Measurements from ENCODE around the gene HTRA2.
"Not testable (repeated sequence)": the region's sequence is repeated elsewhere in the genome, so short reads cannot be mapped to it uniquely, and the experiment has no call there.

The HTRA2 gene

GRCh38 chr2:74556831-74557370 lies 27.2 kb downstream of the HTRA2 start:
- ChIA-PET POLR2A (no interaction called here), CTCF (interaction anchor here (0.9 to 3.8 kb wide), 6 partner anchors 13 to 30 kb away, joined by 3 to 26 read pairs (median 4); no protein-coding TSS in a partner anchor)
- TF ChIP-seq, protein P1, sequence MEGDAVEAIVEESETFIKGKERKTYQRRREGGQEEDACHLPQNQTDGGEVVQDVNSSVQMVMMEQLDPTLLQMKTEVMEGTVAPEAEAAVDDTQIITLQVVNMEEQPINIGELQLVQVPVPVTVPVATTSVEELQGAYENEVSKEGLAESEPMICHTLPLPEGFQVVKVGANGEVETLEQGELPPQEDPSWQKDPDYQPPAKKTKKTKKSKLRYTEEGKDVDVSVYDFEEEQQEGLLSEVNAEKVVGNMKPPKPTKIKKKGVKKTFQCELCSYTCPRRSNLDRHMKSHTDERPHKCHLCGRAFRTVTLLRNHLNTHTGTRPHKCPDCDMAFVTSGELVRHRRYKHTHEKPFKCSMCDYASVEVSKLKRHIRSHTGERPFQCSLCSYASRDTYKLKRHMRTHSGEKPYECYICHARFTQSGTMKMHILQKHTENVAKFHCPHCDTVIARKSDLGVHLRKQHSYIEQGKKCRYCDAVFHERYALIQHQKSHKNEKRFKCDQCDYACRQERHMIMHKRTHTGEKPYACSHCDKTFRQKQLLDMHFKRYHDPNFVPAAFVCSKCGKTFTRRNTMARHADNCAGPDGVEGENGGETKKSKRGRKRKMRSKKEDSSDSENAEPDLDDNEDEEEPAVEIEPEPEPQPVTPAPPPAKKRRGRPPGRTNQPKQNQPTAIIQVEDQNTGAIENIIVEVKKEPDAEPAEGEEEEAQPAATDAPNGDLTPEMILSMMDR (IDR thresholded peaks at IDR 0.05; ENCODE audit: control extremely low read depth, extremely low read depth, low read depth, missing control alignments): no peak
- no peak for DNase-seq (ENCODE audit: extremely low spot score)

GRCh38 chr2:74558284-74559230 lies 28.8 kb downstream of the HTRA2 start:
- ChIA-PET POLR2A (no interaction called here), CTCF (interaction anchor here (0.9 to 3.8 kb wide), 12 partner anchors 9 to 83 kb away, joined by 3 to 26 read pairs (median 4); no protein-coding TSS in a partner anchor)
- TF ChIP-seq, protein P1 (IDR thresholded peaks at IDR 0.05; ENCODE audit: control extremely low read depth, extremely low read depth, low read depth, missing control alignments): no peak
- DNase-seq (ENCODE audit: extremely low spot score): no peak

DNA sequence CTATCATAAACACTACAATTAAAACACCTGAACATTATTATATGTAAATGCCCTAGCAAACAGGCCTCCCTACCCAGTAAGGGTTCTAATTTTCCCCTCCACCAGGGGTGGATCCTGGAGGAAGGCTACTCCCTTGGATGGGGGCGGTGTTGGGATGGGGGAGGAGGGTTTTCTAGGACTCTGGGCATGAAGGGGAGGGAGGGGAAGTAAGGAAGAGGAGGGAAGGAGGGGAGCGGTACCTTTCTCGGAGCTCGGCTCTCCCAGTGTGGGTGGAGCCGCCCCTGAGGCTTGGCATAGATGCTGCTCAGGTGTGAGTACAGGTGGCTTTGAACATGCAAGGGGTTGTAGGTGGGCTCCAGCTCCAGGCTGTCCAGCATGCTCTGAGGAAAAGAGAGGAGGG lies 30.2 kb downstream of the HTRA2 start:
- TF ChIP-seq, protein P1 (IDR thresholded peaks at IDR 0.05; ENCODE audit: control extremely low read depth, extremely low read depth, low read depth, missing control alignments): no peak
- POLR2A ChIA-PET: no interaction called here
- CTCF ChIA-PET: interaction anchor here (1.2 to 3.0 kb wide), 3 partner anchors 23 to 29 kb away, joined by 3 to 9 read pairs (median 4); no protein-coding TSS in a partner anchor
- DNase-seq (ENCODE audit: extremely low spot score): no peak

DNA sequence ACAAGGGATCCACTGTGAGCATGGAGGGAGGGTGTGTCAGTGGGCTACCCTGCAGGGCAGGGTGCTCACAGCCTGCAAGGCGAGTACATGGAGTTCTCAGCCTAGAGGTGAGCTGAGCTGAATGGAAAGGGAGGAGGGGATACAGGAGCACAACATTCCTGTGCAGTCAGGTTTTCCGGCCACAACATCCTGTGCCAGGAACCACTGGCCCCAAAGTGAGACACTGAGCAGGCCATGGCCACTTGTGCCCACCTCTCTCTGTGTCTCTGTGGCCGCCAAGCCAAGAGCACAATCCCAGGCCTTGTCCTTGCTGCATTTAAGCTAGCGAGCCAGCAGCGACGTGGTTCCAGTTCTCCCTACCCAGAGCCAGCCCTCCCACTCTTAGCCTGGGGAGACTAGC lies 30.9 kb downstream of the HTRA2 start:
- ChIA-PET POLR2A (no interaction called here), CTCF (no interaction called here)
- no peak for DNase-seq (ENCODE audit: extremely low spot score)
- TF ChIP-seq, protein P1 (IDR thresholded peaks at IDR 0.05; ENCODE audit: control extremely low read depth, extremely low read depth, low read depth, missing control alignments): no peak

DNA sequence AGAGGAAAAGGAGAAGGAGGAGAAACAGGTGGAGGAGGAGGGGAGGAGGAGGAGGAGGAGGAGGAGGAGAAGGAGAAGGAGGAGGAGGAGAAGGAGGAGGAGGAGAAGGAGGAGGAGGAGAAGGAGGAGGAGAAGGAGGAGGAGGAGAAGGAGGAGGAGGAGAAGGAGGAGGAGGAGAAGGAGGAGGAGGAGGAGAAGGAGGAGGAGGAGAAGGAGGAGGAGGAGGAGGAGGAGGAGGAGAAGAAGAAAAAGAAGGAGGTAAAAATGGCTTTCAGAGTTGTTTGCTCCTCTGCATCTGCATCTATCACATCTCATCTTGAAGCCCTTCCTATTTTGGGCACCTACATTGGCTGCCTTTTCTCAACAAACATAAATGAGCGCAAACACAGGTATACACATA lies 31.3 kb downstream of the HTRA2 start:
- POLR2A ChIA-PET; CTCF ChIA-PET; DNase-seq (ENCODE audit: extremely low spot score): not testable (repeated sequence)

DNA sequence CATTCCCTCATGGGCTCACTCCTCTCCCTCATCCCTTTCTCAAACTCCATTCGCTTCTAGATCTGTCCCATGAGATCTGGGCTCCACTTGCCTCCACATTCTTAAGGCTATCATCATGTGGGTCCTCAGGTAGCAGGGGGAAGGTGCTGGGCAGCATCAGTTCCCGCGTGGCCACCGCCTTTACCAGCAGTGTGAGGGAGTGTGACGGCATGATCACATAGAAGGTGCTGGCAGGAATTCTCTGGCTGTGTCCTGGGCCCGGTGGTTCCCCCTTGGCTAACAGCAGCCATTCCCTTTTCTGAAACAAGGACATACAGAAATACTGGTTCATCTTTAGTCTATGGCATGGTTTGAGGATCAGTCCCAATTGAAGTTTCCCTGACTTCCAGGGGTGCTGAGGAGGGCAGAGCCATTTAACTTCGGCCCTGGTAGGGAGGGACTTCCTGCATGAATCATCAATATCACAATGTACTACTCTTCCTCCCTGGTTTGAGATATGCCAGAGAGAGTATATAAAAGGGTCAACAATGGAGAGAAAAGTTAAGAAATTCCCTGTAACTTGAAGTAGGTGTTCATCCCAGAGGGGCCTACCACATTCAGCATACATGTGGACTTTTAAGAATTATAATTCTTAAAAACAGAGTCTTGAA lies 32.5 kb downstream of the HTRA2 start:
- TF ChIP-seq, protein P1 (IDR thresholded peaks at IDR 0.05; ENCODE audit: control extremely low read depth, extremely low read depth, low read depth, missing control alignments): no peak
- no peak for DNase-seq (ENCODE audit: extremely low spot score)
- POLR2A ChIA-PET: no interaction called here
- CTCF ChIA-PET: interaction anchor here (1.7 kb wide), 1 partner anchor 23 kb away, joined by 4 read pairs; no protein-coding TSS in a partner anchor

Data from GM10248 (cell line).